Kidney epithelial cell (primary cell): ENCODE results near the gene ZNF74. TPM values are rescaled to one million over a fixed set of nuclear protein-coding genes. Genes with fewer than 3 reads are reported as not detected.

Source experiments
- DNase-seq: peaks from one replicate; pipeline ENCODE4 v3.0.0-alpha.2; 2010; ENCODE audit warnings: low read depth
- H3K27me3 ChIP-seq: 2 replicates; pipeline ENCODE4 v1.6.0; 2011; ENCODE audit warnings: low read length; ENCODE audit not compliant: control insufficient read depth, insufficient read depth
- H3K36me3 ChIP-seq: 2 replicates; pipeline ENCODE4 v1.5.1; 2011; ENCODE audit warnings: low read length; ENCODE audit not compliant: control insufficient read depth, insufficient read depth
- H3K4me3 ChIP-seq: 2 replicates; pipeline ENCODE4 v1.5.1; 2011; ENCODE audit warnings: low read depth, mild to moderate bottlenecking, control low read depth, low read length
- CTCF ChIP-seq: IDR thresholded peaks from 2 replicates; pipeline ENCODE4 v1.5.1; 2011; ENCODE audit warnings: mild to moderate bottlenecking, moderate library complexity, low read length, control low read depth, inconsistent platforms; ENCODE audit not compliant: insufficient read depth, poor library complexity, severe bottlenecking
- total RNA-seq: library from RNA; depleted of rRNA; stranded (reverse); fragments of >200 nt; gene quantifications from 2 replicates; pipeline ENCODE4 v1.2.3, GENCODE V29; 2015

The ZNF74 gene
- total RNA-seq, 1 donor from 2014 or later, result 23.5 TPM

GRCh38 chr22:20433686-20434241, 39.8 kb downstream of the ZNF74 start:
- TF ChIP-seq CTCF, result no peak
- Histone ChIP-seq H3K27me3 (peaks cover 34% of the 10 kb centered on the region), H3K4me3 (no peak overlapping the region), H3K36me3 (no peaks in the 10 kb centered on the region)
- no peak for DNase-seq

GRCh38 chr22:20434264-20434751, 40.4 kb downstream of the ZNF74 start:
- H3K27me3 ChIP-seq, result peaks cover 33% of the 10 kb centered on the region
- TF ChIP-seq CTCF, result no peak
- DNase-seq, result no peak
- no peak overlapping the region for H3K4me3 ChIP-seq
- H3K36me3 ChIP-seq, result no peaks in the 10 kb centered on the region

- H3K4me3 ChIP-seq, result no peak overlapping the region
- TF ChIP-seq CTCF, result no peak
- H3K27me3 ChIP-seq, result peaks cover 29% of the 10 kb centered on the region
- no peak for DNase-seq
- no peaks in the 10 kb centered on the region for H3K36me3 ChIP-seq
Observed at GRCh38 chr22:20434773-20435172, 40.8 kb downstream of the ZNF74 start.

GRCh38 chr22:20435436-20436306, 41.7 kb downstream of the ZNF74 start:
- peaks cover 20% of the 10 kb centered on the region for H3K27me3 ChIP-seq
- H3K4me3 ChIP-seq, result peak overlapping the region; percentile 65
- no peak for DNase-seq
- no peaks in the 10 kb centered on the region for H3K36me3 ChIP-seq
- no peak for TF ChIP-seq CTCF

- no peak for TF ChIP-seq CTCF
- no peak for DNase-seq
- no peaks in the 10 kb centered on the region for H3K36me3 ChIP-seq
- H3K4me3 ChIP-seq, result peak overlapping the region; percentile 65
- H3K27me3 ChIP-seq, result peaks cover 13% of the 10 kb centered on the region
Observed at GRCh38 chr22:20436307-20436767, 42.4 kb downstream of the ZNF74 start.
